ENCODE results near the gene PTPRT. TPM values are rescaled to one million over a fixed set of nuclear protein-coding genes. Genes with fewer than 3 reads are reported as not detected.

Gene PTPRT
- total RNA-seq, 1 donor from 2014 or later = not detected

GRCh38 chr20:42485556-42485955 is 704.1 kb downstream of the PTPRT start:
- no peak for DNase-seq (ENCODE audit: low read depth, low spot score)

- DNase-seq (ENCODE audit: low read depth, low spot score) = no peak
These were observed 704.8 kb downstream of the PTPRT start for GRCh38 chr20:42484790-42485375.

- DNase-seq (ENCODE audit: low read depth, low spot score) = no peak
These were observed 705.4 kb downstream of the PTPRT start for GRCh38 chr20:42484335-42484734.

- DNase-seq (ENCODE audit: low read depth, low spot score) = no peak
These were observed 705.9 kb downstream of the PTPRT start for GRCh38 chr20:42483730-42484303.

DNA sequence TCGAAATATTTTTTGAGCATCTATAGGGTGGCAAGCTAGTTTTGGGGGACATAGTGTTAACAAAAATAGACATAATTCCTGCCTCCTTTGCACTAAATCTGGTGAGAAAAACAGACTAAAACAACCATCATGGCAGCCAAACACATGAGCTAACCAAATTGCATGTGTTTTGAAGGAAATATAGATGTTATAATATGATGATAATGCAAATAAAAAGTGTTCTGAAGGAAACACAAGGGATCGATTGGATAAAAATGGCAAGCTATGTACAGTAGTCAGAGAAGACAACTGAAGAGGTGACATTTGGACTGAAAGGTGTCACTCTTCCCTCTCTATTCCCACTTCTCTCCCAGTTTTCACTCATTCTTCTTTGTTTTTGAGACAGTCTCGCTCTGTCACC is 706.9 kb downstream of the PTPRT start:
- DNase-seq (ENCODE audit: low read depth, low spot score) = no peak

GRCh38 chr20:42475773-42476172 is 713.9 kb downstream of the PTPRT start:
- DNase-seq (ENCODE audit: low read depth, low spot score) = no peak

GRCh38 chr20:42474646-42475045 is 715.1 kb downstream of the PTPRT start:
- no peak for DNase-seq (ENCODE audit: low read depth, low spot score)

DNA sequence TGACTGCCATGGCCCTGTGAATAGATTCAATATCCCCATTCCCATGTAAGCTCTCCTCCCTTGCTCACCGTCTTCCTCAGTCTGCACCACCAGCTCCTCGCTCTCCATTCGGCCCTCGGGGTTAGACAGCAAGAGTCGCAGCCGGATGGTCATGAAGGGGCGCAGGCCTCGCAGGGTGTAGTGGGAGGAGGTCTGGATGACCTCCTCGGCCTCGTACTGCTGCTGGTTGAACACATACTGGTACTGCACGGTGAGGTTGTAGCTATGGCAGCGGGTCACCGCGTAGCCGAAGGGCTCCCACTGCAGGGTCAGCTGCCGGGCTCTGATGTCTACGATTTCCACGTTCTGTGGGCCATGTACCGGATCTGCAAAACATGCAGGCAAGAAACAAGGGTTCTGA is 717.5 kb downstream of the PTPRT start:
- no peak for DNase-seq (ENCODE audit: low read depth, low spot score)

DNA sequence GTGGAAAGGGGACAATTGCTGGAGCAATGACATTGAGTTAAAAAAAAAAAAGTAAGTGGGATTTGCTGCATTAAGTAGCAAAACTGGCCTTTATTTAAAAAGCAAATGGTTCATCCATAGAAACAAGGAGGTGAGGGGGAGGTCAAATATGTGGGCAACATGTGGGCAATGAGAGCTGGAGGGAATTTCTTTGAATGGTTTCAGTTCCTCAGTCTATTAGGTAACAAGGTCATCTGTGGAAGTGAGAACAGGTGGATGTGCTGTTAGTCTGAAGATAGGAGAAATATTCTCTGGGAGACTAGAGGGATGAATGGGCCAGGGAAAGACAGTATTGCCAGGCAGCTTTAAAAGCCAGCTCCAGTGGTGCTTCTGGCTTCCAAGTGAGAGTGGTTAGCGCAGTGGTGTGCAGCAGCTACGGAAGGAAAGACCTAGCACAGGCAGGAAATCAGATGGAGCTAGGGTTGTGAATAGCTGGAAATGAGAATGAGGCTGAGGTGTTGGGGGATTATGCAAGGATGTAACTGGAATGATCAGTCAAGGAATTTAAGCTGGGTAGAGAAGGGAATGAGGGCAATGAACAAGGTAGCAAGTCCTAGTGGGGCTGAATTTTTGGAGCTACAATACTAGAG is 727.6 kb downstream of the PTPRT start:
- DNase-seq (ENCODE audit: low read depth, low spot score) = no peak

DNA sequence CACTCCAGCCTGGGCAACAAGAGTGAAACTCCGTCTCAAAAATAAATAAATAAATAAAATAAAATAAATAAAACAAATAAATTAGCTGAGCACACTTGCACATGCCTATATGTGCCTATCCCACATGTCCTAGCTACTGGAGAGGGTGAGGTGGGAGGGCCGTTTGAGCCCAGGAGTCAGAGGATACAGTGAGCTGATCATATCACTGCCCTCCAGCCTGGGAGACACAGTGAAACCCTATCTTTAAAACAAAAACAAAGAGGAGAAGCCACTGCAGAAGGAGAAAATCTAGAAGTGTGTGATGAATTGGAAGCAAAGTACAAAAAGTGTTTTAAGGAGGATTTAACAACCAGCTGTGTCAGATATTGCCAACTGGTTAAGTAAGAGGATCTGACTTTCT is 728.4 kb downstream of the PTPRT start:
- no peak for DNase-seq (ENCODE audit: low read depth, low spot score)

DNA sequence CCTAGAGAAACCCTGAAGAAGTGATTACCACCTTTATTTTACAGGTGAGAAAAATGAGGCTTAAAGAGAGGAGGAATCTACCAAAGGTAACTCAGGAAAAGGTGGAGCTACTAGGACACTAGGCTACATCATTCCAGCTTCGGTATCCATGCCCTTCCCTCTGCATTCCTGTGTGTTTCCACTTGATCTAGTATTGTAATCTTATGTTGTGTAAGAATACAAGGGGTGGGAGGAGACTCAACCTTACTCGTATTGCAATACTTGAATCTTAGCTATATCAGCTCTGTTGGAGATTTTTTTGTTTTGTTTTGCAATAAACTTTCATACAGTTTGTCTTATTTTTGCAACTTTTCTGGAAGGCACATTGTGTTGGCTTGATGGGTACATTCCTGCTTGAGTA is 742.4 kb downstream of the PTPRT start:
- DNase-seq (ENCODE audit: low read depth, low spot score) = no peak

GRCh38 chr20:42444799-42445198 is 744.9 kb downstream of the PTPRT start:
- DNase-seq (ENCODE audit: low read depth, low spot score) = no peak

DNA sequence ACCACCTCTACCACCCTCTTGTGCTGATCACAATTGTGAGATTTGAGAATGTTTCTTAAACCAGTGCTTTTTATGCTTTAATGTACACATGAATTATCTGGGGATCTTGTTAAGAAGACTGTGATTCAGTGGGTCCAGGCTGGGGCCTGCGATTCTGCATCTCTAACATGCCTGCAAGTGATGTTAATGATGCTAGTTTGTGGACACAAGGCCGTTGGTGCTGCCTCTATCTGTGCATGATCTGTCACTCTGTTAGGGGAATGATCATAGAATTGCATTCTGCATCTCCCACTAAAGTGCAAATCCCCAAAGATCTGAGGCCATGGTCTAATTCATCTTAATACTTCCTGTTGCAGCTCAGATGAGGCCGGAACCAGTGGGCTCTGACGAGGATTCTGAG is 746.5 kb downstream of the PTPRT start:
- DNase-seq (ENCODE audit: low read depth, low spot score) = no peak

DNA sequence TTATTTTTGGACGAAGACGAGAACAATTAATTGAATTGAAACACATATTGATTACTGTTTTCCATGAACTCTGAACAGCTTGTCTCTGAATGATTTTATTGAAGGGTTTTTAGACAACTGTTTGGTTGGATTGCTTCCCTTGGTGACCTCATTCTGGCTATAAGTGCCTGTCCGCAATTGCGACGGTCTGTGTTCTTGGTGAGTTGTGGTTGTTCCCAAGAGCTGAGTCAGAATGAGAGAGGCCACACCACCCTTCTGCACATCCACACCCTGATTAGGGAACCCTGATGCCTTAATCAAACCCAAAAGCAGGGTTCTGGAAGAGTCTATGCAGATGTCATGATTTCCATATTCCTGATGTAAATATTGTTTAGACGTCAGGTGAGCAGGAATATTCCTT is 747.0 kb downstream of the PTPRT start:
- DNase-seq (ENCODE audit: low read depth, low spot score) = no peak

DNA sequence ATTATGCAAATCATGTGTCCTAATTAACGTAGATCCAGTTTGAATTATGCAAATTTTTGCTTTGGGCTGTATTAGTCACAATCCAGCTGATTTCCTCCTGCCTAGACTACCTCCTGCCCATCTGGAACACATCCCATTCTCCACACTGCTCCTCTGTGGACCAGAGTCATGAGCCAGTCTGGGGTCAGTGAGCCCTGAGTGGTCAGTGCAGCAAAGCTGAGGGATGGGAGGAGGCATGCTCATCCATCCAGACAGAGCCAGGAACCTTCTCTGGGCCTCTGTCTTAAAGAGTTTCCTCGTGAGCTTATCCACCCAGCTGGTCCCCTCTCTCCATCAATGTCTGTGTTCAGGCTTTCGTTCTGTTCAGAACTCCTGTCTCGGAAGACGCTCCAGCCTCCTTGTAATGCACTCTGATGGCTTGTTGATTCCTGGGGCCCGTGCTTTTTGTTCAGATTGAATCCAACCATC is 747.8 kb downstream of the PTPRT start:
- DNase-seq (ENCODE audit: low read depth, low spot score) = no peak

DNA sequence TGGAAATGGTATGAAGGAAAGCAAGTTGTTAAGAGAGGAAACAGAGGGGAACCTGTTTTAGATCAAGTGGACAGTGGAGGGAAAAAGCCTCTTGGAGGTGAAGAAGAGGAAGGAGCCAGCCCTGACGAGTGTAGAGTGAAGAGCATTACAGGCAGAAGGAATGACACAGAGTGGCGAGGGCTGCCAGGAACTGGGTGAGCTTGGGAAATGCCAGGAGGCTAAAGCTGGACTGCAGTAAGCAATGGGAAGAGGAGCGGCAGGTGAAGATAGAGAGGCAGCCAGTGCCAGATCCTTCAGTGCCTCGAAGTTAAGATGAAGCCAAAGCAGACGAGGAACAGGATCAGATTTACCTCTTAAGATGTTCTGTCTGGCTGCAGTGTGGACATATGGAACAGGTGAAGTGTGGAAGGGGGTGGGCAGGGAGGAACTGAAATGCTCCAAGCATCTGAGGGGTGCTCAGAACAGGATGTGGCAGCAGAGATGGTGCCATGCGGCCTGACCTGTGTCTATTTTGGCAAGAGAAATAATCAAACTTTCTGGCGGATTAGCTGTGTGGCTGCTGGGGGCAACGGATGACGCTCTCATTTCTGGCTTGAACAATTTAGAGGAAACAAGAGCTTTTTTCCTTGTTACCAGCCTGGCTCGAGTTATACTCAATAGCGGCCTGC is 748.4 kb downstream of the PTPRT start:
- DNase-seq (ENCODE audit: low read depth, low spot score) = no peak

DNA sequence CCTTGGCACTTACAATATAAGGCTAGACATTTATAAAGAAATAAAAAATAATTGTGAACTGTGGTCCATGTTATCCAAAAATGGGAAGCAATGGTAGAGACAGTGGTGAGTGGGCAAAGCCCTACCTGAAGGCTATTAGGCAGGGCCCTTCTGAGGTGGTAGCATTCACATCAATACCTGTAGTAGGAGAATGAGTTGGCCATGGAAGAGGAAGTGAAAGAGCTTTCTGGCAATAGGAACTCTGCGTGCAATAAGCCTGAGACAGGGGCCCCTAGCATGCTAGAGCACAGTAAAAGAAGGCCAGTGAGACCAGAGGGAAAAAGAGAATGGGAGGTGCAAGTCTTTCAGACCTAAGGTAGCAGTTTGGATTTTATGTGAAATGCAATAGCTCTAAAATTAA is 754.5 kb downstream of the PTPRT start:
- no peak for DNase-seq (ENCODE audit: low read depth, low spot score)

GRCh38 chr20:42432496-42433334 is 757.0 kb downstream of the PTPRT start:
- DNase-seq (ENCODE audit: low read depth, low spot score) = no peak

- DNase-seq (ENCODE audit: low read depth, low spot score) = no peak
These were observed 759.1 kb downstream of the PTPRT start for GRCh38 chr20:42430598-42430997.

GRCh38 chr20:42429761-42430458 is 759.8 kb downstream of the PTPRT start:
- DNase-seq (ENCODE audit: low read depth, low spot score) = no peak

Data from pulmonary artery endothelial cell (primary cell).